ENCODE data around the gene RPL19.

The RPL19 gene

DNA sequence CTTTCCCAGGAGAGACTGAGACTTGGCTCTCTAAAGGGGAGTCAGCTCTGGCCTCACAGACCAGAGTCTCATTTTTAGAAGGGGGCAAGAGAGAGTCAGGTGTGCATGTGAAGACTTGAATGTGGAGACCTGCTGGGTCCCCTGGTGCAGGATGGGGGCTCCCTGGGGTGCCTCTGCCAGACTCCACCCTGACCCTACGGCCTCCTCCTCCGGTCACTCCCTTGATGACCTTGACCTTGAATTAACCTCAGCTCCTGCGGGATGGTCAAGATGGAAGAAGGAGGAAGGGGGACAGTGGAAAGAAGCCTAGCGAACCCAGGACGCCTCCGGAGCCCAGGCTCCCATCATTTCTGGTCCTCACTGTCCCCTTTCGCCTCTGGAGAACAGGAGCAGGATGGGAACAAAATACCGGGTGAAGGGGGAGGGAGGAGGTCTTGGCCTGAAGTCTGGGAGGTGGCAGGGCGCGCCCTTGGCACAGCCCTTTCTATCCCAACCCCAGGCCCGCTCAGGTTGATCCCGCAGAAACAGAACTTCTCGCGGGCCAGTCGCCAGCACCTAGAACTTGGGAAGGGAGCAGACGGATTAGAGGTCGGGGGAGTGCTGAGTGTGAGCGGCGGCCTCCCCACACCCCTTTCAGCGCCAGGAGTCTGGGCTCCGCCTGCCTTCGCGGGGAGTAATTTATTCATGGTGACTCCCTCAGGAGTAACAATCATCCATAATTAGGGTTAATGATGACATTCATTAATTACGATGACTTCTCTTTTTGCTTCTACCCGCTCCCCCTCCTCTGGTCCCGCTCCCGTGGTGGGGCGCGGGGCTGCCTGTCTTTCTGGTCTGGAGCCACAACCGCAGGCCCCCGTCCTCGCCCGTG is 24.1 kb downstream of the RPL19 start:
- DNase-seq (ENCODE audit: low read depth in 1 of 2, low spot score in 1 of 2), result no peak

DNA sequence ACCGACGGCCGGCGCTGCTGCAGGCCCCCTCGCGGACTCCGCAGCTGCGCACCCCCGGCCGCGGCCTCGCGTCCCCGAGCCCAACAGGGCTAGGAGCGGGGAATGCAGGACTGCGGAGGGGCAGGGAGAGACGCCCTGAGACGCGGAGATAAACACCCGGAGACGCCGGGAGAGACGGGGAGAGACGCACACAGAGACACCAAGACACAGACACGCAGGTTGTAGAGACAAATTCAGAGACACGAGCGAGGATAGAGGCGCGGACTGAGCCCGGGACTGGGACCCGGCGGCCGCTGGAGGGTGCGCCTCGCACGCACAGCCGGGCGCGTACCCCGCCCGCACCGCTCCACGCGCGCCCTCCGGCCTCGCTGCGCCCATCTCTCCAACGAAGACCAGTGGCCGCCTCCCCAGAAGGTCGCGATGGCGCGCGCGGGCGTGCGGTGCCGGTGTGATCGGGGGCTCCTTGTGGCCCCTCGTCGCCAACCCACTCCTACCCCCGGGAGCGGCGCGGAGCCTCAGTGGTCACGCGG is 24.8 kb downstream of the RPL19 start:
- no peak for DNase-seq (ENCODE audit: low read depth in 1 of 2, low spot score in 1 of 2)

DNA sequence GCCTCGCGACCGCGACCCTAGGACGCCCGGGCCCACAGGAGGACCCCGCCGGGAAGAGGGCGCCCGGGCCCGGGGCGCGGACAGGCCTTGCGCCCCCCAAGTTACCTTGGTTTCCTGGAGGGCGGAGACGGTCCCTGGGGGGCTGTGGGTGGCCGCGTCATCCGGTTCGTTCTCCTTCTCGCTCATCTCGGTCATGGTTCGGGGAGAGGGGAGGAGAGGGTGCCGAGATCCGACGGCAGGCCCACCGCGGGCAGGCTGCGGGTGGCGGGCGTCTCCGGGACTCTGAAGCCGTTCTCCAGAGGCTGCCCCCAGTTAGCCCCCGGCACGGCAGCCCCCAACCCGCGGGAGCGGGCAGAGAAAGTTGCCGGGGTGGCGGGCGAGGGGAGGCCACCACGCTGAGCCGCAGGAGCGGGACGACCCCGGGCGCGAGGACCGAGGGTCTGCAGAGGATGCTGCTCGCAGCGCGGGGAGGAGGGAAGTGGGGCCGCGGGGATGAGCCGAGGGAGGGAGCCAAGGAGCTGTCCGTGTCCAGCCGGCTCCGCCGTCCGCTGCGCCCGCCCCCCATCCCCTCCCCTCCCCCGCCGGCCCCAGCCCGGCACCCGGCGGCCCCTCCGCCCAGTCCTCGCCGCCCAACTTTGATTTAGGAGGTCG is 25.4 kb downstream of the RPL19 start, which contains the start of gene STAC2:
Gene STAC2, minus strand, starts transcription at position 638 of the 651 bp plus-strand sequence. Its CDS starts 443 bp downstream, at position 195.
- no peak for DNase-seq (ENCODE audit: low read depth in 1 of 2, low spot score in 1 of 2)

DNA sequence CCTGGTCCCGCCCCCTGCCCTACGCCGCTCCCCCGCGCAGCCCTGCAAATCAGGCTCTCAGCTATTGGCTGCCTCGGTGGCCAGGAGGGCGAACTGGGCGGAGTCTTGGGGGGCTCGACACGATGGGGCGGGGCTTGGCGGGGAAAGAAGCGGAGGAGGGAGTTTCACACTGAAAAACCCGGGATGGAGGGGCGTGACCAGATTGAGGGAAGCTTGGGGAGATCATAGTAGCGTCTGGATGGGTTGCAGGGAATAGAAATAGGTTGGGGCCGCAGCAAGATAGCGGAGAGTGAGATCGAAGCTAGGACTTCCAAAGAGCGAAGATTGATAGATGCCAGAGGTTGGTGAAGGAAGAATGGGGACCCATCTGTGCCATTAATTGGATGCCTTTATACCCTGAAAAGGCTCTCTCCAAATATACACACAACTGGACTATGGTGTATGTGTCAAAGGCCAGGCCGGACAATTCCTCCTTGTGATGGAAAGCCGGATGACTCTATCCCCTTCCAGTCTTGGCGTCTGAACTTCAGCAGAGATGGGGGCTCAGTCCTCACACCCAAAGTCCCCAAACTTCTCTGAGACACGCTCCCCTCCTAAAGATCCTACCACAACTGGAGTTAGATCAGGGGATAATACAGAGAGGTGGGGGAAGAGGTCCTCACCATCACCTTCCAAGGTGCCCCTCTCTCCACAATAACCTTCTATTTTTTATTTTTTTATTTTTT is 26.0 kb downstream of the RPL19 start:
- DNase-seq (ENCODE audit: low read depth in 1 of 2, low spot score in 1 of 2), result no peak

DNA sequence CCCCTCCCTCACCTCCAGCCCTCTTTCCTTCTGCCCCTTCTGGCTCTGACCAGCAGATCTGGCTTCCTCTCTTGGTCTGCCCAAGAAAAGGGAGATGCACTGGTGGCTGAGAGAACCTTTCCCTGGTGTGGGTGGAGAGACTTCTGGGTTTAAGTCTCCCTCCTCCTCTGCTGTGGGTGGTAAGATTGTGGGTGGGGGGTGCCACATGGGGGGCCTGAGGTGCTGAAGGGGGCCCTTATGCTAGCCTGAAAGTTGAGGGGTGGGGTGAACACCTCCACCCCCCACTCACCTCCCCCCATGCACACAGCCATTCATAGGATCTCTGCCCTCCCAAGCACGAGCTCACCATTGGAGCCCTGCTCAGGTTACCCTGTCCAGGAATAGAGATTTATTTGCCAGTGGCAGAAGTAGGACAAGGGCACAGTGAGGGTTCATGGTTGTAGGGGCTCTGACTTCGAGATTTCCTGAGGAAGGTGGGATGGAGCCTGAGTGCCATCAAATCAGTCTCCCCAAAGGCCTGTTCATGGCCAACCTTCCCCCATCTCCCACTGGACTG is 27.4 kb downstream of the RPL19 start:
- DNase-seq (ENCODE audit: low read depth in 1 of 2, low spot score in 1 of 2), result no peak

DNA sequence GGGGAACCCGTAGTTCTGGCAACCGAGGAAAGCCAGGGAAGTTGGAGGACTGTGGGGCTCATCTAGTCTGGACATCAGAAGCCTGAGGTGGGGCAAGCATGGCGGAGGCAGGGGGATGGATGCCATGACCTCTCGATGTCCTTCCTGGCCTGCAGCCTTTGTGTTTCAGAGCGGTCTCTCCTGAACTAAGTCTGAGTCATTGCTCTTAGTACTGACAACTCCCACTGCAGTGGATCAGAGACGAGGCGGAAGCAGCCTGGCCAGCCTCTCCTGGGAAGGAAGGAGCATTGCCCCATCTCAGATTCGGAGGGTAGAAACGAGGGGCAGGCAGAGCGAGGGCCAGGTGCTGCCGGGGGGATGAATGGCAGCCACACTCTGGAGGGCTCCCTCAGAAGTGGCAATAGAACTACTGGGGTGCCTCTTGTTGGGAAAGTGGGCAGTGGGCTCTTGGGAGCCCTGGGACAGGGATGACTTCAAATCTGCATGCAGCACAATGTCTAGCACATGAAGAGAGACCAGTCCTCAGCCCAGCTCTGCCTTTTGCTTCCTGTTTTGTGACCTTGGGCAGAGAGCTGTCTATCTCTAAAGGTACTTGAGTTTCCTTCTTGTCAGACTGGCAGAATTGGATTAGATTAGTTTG is 29.3 kb downstream of the RPL19 start:
- DNase-seq (ENCODE audit: low read depth in 1 of 2, low spot score in 1 of 2), result no peak

DNA sequence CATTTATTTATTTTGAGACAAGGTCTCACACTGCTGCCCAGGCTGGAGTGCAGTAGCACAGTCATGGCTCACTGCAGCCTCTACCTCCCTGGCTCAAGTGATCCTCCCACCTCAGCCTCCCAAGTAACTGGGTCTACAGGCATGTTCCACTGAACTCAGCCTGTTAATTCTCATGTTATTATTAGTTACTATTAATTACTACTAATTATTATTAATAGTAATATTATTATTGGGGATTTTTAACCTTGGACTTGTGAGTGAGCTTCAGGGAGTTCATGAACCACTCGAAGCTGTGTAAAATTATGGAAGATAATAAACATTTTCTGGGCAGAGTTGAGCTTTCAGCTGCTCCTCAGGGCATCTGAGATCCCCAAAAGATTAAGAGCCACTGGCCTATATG is 30.3 kb downstream of the RPL19 start:
- DNase-seq (ENCODE audit: low read depth in 1 of 2, low spot score in 1 of 2), result no peak

DNA sequence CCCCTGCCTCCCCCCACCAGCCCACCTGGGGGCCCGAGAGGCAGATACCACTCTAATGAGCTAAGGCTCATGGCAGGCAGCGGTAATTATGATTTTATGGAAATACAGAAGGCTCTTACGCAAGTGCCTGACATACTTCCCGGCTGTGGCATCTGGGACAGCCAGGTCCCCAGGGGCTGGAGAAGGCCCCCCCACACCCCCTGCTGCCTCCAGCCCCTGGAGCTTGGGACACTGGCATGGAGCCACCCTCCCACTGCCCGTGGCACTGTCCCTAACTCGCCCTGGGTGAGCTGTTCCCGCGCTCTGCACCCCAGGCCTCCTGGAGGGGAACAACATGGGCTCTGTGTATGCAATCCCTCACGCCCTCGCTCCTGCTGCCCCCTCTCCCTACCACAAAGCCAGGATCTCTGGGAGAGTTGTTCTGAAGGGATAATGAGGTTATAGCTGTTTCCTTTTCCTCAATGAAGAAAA is 31.0 kb downstream of the RPL19 start:
- DNase-seq (ENCODE audit: low read depth in 1 of 2, low spot score in 1 of 2), result no peak

DNA sequence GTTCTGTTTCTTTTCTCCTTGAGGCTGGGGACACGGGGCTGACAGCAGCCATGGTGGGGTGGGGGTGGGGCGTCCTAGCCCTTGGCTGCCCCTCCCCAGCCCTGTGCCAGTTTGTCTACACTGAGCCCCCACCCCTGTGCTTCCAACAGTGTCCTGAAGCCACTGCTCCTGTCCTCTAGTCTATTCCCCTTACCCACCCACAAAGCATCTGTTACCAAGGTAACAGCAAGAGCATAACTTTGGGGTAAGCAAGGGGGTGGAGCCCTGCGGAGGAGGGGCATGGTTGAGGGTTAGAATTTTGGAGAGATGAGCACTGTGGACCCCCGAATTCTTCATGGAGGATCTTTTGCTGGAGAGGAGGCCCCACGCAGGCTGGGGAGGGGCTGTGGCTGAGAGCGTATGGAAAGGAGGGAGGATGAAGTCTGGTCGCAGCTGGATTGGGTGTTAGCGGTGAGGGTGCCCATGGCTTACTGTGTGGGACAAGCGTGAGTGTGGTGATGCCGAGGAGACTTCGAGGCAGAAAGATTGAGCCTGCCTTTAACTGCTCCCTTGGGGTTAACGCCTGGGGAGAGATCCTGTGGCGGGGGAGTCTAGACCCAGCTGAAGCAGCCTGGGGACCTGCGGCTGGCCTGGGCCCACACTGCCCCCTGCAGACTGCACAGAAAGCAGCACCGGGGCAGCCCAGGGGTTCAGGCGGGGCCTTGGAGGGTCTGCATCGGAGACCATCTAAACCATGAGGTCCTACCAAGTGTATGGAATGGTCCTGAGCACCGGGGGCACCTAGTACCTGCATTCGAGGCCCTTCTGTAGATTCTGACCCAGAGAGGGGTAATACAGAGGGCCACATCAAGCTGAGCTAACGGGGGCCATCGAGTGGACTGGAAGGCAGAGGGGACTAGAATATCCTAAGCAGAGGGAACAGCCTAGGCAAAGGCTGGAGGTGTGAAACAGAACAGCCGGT is 31.8 kb downstream of the RPL19 start:
- peak; percentile 23 to 27 for DNase-seq (ENCODE audit: low read depth in 1 of 2, low spot score in 1 of 2)

DNA sequence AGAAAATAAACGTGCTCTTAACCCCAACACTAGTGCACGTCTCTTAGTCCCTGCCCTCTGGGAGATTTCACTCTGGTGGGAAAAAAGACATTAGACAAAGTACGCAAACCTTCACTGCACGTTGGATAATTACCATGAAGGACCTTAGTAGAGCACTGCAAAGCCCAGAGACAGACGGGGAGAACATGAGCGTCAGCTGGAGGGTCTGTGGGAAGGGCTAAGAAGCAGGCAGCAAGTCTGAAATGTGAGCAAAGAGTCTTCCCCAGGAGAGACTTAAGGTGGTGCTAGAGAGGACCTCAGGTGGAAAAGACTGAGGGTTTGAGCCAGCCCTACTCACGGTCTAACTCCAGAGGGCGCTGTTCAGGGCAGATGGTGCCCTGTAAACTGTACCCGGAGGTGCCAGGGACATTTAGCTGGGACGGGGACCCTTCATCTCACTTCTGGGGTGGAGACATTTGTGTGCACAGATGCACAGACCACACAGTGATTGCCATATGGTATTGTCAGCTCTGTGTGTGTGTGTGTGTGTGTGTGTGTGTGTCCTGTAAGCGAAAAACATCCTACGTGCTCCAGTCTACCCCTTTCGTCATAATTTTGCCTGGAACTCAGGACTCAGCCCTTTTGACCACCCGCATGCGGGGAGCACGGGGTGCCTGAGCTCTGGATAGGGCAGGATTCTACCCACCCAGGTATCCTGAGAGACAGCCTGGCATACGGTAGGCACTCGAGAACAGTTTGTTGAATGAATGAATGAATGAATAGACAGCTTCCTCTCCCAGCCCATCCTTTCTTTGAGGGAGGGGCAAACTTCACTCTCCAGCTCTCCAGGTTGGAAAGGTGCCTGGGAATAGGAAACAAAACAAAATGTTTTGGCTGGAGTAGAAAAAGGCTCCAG is 35.7 kb downstream of the RPL19 start:
- no peak for DNase-seq (ENCODE audit: low read depth in 1 of 2, low spot score in 1 of 2)

DNA sequence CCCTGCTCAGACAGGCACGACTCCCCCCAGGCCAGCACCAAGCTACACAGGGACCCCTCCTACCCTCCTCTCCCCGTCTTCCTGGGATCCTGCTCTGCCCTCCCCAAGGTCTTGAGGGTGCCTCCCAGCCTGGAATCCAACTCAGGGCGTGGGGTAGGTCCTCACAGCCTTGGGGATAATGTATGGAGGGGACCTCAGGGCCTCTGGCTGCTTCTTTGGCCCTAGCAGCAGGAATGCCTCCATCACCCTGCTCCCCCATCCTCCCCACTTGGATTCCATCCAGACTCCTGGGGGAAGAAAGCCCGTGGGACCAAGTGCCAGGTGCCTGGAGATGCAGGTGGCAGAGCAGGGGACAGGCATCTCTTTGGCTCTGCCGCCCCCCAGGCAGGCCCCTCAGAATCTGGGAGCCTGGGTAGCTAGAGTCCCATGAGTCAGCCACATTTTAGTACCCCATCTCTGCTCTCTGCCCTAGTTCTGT is 36.4 kb downstream of the RPL19 start:
- DNase-seq (ENCODE audit: low read depth in 1 of 2, low spot score in 1 of 2), result no peak

DNA sequence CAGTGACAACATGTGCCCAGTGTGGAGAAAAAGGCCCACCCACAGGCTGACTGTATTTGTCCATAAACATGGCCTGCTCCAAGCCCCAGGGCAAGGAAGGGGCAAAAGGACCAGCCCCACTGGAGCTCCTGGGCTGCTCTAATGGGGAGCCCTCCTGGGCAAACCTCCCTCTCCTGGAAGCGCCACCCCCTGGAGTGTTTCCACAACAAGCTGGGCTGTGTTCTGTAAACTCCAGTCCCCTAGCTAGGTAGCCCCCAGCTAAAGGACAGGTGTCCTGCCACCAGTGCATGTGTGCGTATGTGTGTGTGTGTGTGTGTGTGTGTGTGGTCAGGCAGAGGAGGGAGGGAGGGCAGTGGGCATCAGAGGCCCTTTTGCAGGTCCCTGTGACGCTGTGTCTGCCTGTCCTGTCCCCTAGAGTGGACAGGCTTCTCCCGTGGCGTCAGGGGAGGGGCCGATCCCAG is 36.9 kb downstream of the RPL19 start:
- no peak for DNase-seq (ENCODE audit: low read depth in 1 of 2, low spot score in 1 of 2)

DNA sequence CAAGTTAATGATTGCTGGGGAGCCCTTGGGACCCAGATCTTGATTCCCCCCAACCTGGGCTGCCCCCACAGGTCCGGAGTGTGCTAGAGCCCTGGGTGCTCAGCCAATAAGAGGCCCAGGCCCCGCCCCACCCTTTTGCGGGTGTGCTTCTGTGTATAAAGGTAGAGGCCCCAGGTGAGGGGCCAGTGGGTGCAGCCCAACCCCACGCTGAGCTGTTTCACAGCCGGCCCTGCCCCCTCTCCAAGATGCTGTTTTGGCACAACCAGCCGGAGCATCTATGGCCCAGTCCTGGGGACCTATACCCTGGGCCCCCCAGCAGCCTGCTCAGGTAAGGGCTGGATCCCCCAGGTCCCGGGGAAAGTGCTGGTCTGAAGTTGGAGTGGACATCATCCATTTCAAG is 37.5 kb downstream of the RPL19 start:
- no peak for DNase-seq (ENCODE audit: low read depth in 1 of 2, low spot score in 1 of 2)

DNA sequence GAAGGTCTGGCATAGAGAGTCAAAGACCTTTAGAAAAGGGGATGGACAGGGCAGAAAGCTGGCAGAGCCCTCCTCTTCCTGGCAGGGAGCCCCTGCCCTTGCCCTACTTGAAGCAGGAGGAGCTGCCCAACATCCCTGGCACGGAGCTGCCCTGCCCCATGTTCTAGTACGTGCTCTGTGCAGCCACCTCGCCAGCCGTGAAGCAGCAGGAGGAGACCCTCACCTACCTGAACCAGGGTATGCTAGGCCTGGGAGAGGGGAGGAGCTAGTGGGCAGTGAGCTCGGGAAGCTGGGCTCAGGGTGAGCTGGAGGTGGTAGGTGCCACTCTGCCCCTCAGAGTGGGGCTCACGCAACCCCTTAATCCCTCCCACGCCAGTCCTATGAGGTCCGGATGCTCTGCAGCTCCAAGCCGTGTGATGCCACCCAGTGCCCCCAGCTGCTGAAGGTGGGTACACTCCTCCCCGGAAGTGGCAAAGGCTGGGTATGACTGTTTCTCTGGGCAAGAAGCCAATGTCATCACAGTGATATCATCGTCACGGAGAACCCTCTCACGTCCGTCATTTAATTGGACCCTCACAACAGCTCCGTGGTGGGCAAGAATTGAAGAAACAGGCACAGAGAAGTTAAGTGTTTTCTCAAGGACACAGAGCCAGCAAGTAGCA is 38.4 kb downstream of the RPL19 start:
- peak; percentile 56 to 57 for DNase-seq (ENCODE audit: low read depth in 1 of 2, low spot score in 1 of 2)

DNA sequence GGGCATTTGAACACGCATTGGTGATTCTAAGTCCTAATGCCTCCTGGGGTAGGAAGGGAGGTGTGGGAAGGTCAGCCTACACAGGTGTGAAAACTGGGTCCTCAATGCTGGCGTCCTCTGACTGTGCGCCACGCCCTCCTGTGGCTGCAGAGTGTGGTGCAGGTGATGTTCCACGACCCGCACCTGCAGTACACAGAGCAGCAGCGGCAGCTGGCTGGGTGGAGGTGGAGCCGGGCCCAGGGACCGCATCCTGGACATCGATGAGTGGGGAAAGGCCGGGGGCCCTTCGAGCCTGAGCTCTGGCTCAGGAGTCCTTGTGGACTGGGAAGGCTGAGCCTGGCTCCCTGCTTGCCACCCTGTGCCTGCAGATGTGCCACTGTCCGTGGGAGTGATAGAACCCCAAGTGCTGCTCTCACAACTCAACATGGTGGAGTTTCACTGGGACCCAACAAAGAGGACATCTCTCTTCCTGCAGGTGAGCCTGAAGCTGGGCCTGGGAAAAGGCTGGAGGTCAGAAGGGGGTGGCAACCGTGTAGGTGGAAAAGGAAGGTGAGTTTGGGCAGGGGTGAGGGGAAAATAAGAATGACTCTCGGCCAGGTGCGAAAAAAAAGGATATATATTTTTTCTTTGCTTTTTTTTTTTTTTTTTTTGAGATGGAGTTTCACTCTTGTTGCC is 39.7 kb downstream of the RPL19 start:
- DNase-seq (ENCODE audit: low read depth in 1 of 2, low spot score in 1 of 2), result peak; percentile 35 to 51

DNA sequence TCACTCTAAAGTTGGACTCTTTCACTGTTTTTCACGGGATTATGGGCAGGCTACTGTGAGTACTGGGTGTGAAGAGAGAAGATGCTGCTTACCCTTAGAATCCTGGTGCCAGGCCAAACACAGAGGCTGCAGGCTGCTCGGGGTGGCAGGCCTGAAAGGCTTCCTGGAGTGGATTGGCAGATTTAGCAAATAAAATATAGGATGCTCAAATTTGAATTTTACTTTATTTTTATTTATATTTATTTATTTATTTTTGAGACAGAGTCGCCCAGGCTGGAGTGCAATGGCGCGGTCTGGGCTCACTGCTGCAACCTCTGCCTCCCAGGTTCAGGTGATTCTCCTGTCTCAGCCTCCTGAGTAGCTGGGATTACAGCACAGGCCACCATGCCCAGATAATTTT is 40.5 kb downstream of the RPL19 start:
- no peak for DNase-seq (ENCODE audit: low read depth in 1 of 2, low spot score in 1 of 2)

DNA sequence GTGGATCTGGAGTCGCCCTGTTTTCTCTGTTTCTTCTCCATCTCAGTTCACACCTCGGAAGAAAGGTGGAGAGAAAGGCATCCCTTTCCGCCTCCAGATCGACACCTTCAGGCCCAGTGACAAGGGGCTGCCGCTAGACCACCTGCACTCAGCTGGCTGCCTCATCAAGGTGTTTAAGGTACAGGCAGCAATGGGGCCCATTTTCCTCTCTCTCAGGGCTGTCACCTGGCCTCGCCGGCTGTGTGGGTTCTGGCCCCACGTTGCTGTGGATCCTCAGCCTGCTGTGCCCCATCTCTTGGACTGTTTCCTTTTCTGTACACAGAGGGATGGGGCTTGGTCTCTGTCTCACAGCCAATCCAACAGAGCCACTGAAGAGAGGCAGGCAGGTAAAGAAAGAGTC is 43.1 kb downstream of the RPL19 start:
- DNase-seq (ENCODE audit: low read depth in 1 of 2, low spot score in 1 of 2), result no peak
